Astrocyte (in vitro differentiated cells and primary cell): ENCODE data around the gene CACNB2. TPM values are rescaled to one million over a fixed set of nuclear protein-coding genes. Genes with fewer than 3 reads are reported as not detected.

Experiments used
- DNase-seq: peaks from one replicate; pipeline ENCODE4 v3.0.0-alpha.2; 2010; ENCODE audit warnings: low read depth
- FAIRE-seq: peaks from 2 replicates; lab custom pipeline; 2011; peaks lifted over from hg19 to GRCh38; lab: Jason Lieb, UNC
- H2AFZ ChIP-seq: 2 replicates; pipeline ENCODE4 v1.6.0; 2012; ENCODE audit warnings: low read depth, low read length, inconsistent platforms
- H3K27ac ChIP-seq: 2 replicates; pipeline ENCODE4 v1.5.1; 2011; ENCODE audit warnings: low read depth, low read length, inconsistent platforms
- H3K27me3 ChIP-seq: 2 replicates; pipeline ENCODE4 v1.6.0; 2011; ENCODE audit warnings: low read length, inconsistent platforms; ENCODE audit not compliant: insufficient read depth
- H3K36me3 ChIP-seq: 2 replicates; pipeline ENCODE4 v1.5.1; 2011; ENCODE audit warnings: low read length, inconsistent platforms; ENCODE audit not compliant: insufficient read depth
- H3K4me1 ChIP-seq: 2 replicates; pipeline ENCODE4 v1.5.1; 2011; ENCODE audit warnings: low read length, inconsistent platforms; ENCODE audit not compliant: insufficient read depth
- H3K4me2 ChIP-seq: 2 replicates; pipeline ENCODE4 v1.6.0; 2012; ENCODE audit warnings: low read length, inconsistent platforms
- H3K4me3 ChIP-seq: 2 replicates; pipeline ENCODE4 v1.5.1; 2011; ENCODE audit warnings: low read depth, mild to moderate bottlenecking, low read length, inconsistent platforms; ENCODE audit not compliant: insufficient read depth
- H3K79me2 ChIP-seq: 2 replicates; pipeline ENCODE4 v1.6.0; 2012; ENCODE audit warnings: mild to moderate bottlenecking, low read length, inconsistent platforms; ENCODE audit not compliant: insufficient read depth
- H3K9ac ChIP-seq: 2 replicates; pipeline ENCODE4 v1.6.0; 2012; ENCODE audit warnings: mild to moderate bottlenecking, low read length, inconsistent platforms
- H3K9me3 ChIP-seq: 2 replicates; pipeline ENCODE4 v1.5.1; 2012; ENCODE audit warnings: low read depth, mild to moderate bottlenecking, low read length, inconsistent platforms; ENCODE audit not compliant: insufficient read depth
- H4K20me1 ChIP-seq: 2 replicates; pipeline ENCODE4 v1.6.0; 2012; ENCODE audit warnings: low read length, inconsistent platforms; ENCODE audit not compliant: insufficient read depth
- H3K27ac Mint-ChIP-seq: one replicate; pipeline ENCODE4 v1.8.0; 2021; ENCODE audit warnings: mild to moderate bottlenecking, mixed read lengths; ENCODE audit not compliant: unreplicated experiment
- H3K27me3 Mint-ChIP-seq: one replicate; pipeline ENCODE4 v1.8.0; 2021; ENCODE audit warnings: low read depth, mixed read lengths; ENCODE audit not compliant: unreplicated experiment
- H3K36me3 Mint-ChIP-seq: one replicate; pipeline ENCODE4 v1.8.0; 2021; ENCODE audit warnings: low read depth, mixed read lengths; ENCODE audit not compliant: unreplicated experiment
- H3K4me1 Mint-ChIP-seq: one replicate; pipeline ENCODE4 v1.8.0; 2021; ENCODE audit warnings: low read depth, mixed read lengths; ENCODE audit not compliant: unreplicated experiment
- H3K4me3 Mint-ChIP-seq: one replicate; pipeline ENCODE4 v1.8.0; 2021; ENCODE audit warnings: mild to moderate bottlenecking, moderate library complexity, mixed read lengths; ENCODE audit not compliant: unreplicated experiment
- H3K9me3 Mint-ChIP-seq: one replicate; pipeline ENCODE4 v1.8.0; 2021; ENCODE audit warnings: mild to moderate bottlenecking, mixed read lengths; ENCODE audit not compliant: unreplicated experiment
- EZH2 ChIP-seq: IDR thresholded peaks from 2 replicates; pipeline ENCODE4 v1.6.1; 2012; ENCODE audit warnings: mild to moderate bottlenecking, low read length, inconsistent platforms; ENCODE audit not compliant: insufficient read depth
- total RNA-seq: library from RNA; stranded (reverse); gene quantifications from 2 replicates; pipeline ENCODE4 v1.2.1, GENCODE V29; 2021
- TF ChIP-seq, protein P1 (sequence below): IDR thresholded peaks from 2 replicates; pipeline ENCODE4 v1.5.1; 2011; ENCODE audit warnings: low read depth, mild to moderate bottlenecking, inconsistent platforms, low read length, moderate library complexity; ENCODE audit not compliant: insufficient read depth

Gene CACNB2
- total RNA-seq, 1 donor from 2014 or later, result 0.66 TPM

DNA sequence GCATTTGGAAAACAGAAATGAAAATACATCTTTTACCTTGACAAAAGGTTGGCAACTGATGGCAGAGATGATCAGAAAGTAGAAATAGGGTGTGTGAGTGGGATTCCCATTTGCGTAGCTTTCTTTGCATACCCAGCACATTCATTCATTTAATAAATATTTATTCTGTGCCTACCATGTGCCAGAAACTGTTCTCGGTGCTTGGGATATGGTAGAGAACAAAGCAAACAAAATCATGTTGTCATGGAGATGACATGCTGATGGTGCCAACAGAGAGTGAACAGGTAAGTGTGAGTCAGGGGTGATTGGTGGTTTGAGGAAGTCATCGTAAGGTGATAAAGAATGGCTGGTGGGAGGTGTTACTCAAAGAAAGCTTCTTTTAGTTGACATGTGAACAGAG lies 45.4 kb downstream of the CACNB2 start:
- no peak overlapping the region for H3K27ac ChIP-seq
- H3K36me3 ChIP-seq, result no peaks in the 10 kb centered on the region
- no peak overlapping the region for H2AFZ ChIP-seq
- Mint-ChIP-seq H3K4me3 (no peak overlapping the region), H3K36me3 (no peaks in the 10 kb centered on the region), H3K4me1 (no peaks in the 10 kb centered on the region), H3K27me3 (no peaks in the 10 kb centered on the region), H3K27ac (no peak overlapping the region), H3K9me3 (no peaks in the 10 kb centered on the region)
- H3K79me2 ChIP-seq, result no peaks in the 10 kb centered on the region
- no peaks in the 10 kb centered on the region for H4K20me1 ChIP-seq
- H3K4me1 ChIP-seq, result no peaks in the 10 kb centered on the region
- no peak overlapping the region for H3K9ac ChIP-seq
- no peak overlapping the region for H3K4me3 ChIP-seq
- TF ChIP-seq, protein P1, sequence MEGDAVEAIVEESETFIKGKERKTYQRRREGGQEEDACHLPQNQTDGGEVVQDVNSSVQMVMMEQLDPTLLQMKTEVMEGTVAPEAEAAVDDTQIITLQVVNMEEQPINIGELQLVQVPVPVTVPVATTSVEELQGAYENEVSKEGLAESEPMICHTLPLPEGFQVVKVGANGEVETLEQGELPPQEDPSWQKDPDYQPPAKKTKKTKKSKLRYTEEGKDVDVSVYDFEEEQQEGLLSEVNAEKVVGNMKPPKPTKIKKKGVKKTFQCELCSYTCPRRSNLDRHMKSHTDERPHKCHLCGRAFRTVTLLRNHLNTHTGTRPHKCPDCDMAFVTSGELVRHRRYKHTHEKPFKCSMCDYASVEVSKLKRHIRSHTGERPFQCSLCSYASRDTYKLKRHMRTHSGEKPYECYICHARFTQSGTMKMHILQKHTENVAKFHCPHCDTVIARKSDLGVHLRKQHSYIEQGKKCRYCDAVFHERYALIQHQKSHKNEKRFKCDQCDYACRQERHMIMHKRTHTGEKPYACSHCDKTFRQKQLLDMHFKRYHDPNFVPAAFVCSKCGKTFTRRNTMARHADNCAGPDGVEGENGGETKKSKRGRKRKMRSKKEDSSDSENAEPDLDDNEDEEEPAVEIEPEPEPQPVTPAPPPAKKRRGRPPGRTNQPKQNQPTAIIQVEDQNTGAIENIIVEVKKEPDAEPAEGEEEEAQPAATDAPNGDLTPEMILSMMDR, result no peak
- no peak for TF ChIP-seq EZH2
- FAIRE-seq (no peak), DNase-seq (no peak)
- H3K27me3 ChIP-seq, result no peaks in the 10 kb centered on the region
- no peaks in the 10 kb centered on the region for H3K9me3 ChIP-seq
- no peak overlapping the region for H3K4me2 ChIP-seq

DNA sequence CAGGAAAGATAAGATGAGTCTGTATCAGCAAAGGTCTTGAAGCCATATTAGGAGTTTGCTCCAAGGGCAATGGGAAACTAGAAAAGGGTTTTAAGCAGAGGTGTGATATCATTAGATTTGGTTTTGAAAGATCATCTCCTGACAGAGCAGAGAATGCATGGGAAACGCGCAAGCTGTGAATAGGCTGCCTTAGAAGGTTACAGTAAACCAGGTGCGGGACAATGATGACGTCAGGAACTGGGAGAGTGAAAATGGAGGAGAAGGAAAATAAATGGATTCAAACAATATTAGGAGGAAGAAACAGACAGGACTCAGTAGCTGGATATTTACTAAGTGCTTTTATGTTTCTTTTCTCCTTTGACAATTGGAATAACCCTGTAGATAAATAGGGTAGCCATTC lies 50.6 kb downstream of the CACNB2 start:
- Histone ChIP-seq H3K4me3 (no peak overlapping the region), H3K4me2 (no peak overlapping the region), H3K27me3 (no peaks in the 10 kb centered on the region), H4K20me1 (no peaks in the 10 kb centered on the region), H3K9me3 (no peaks in the 10 kb centered on the region), H3K79me2 (no peaks in the 10 kb centered on the region), H3K36me3 (no peaks in the 10 kb centered on the region), H3K4me1 (peaks cover 9% of the 10 kb centered on the region), H3K27ac (no peak overlapping the region), H2AFZ (no peak overlapping the region), H3K9ac (no peak overlapping the region)
- no peak for DNase-seq
- Mint-ChIP-seq H3K9me3 (peaks cover 2% of the 10 kb centered on the region), H3K4me3 (no peak overlapping the region), H3K27ac (no peak overlapping the region), H3K4me1 (no peaks in the 10 kb centered on the region), H3K27me3 (no peaks in the 10 kb centered on the region), H3K36me3 (no peaks in the 10 kb centered on the region)
- TF ChIP-seq, protein P1, result no peak
- TF ChIP-seq EZH2, result no peak
- no peak for FAIRE-seq

DNA sequence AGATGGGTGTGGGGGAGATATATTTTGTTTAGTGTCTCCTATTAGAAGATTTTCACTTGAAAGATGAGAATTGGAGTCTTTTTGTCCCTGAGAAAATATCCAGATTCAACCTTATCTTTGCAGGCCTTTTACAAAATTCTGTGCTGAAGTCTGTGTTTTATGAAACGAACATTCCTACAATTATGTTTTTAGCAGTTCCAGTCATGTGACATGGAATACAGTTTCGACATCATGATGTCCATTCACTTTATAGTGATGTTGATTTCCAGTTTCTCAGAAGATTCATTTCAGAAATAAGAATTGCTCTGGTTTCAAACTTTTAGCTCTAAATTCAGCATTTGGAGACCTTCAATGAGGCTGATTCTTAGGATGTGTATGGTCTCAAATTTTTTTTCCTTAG lies 54.4 kb downstream of the CACNB2 start:
- H3K4me3 ChIP-seq, result no peak overlapping the region
- H3K4me2 ChIP-seq, result no peak overlapping the region
- Mint-ChIP-seq H3K4me3 (no peak overlapping the region), H3K27me3 (peaks cover 2% of the 10 kb centered on the region), H3K9me3 (peaks cover 2% of the 10 kb centered on the region), H3K4me1 (no peaks in the 10 kb centered on the region), H3K36me3 (no peaks in the 10 kb centered on the region), H3K27ac (no peak overlapping the region)
- H3K79me2 ChIP-seq, result no peaks in the 10 kb centered on the region
- FAIRE-seq (no peak), DNase-seq (no peak)
- no peaks in the 10 kb centered on the region for H4K20me1 ChIP-seq
- TF ChIP-seq, protein P1, result no peak
- H3K27me3 ChIP-seq, result no peaks in the 10 kb centered on the region
- H2AFZ ChIP-seq, result no peak overlapping the region
- no peaks in the 10 kb centered on the region for H3K9me3 ChIP-seq
- H3K9ac ChIP-seq, result no peak overlapping the region
- H3K36me3 ChIP-seq, result no peaks in the 10 kb centered on the region
- peaks cover 9% of the 10 kb centered on the region for H3K4me1 ChIP-seq
- H3K27ac ChIP-seq, result no peak overlapping the region
